ENCODE measurements around the gene OR2D3.
"Not testable (repeated sequence)": the region's sequence is repeated elsewhere in the genome, so short reads cannot be mapped to it uniquely, and the experiment has no call there.

OR2D3 gene

DNA sequence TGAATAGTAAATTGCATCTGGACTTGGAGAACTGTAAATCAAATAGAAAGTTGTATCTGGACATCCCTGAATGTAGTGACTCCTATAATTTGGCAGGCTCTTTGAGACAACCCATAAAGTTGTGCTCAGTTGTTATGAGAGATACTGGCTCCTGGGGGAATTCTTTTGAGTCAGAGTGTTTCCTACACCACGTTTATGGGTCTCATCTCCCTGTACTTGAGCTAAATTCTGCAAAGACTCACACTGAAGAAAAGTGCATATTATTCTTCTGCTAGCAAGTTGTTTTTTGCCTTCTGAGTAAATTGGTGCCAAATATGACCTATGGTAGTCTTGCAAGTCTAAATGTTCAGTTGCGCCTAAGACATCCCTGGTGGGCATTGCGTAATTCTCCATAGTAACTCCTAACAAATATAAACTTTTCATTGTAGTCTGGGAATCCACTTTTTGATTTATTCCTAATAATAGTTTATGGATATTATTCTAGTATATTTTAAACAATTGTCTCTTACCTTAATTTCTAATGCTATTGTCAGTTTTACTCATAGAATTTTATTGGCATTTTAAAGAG is 10.4 kb downstream of the OR2D3 start:
- no peak for DNase-seq

DNA sequence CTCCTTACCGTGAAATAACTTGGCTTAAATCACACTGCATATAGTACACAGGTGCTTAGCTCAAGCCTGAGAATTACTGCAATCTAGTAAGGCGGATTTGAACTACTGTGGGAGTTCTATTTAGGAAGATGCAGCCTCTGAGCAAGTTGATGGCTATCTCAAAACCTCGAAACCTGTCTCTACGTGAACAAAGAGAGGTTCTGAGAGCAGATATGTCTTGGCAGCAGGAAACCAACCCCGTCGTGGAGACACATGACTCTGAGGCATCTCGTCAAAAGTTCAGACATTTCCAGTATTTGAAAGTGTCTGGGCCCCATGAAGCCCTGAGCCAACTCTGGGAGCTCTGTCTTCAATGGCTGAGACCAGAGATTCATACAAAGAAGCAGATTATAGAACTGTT is 11.3 kb downstream of the OR2D3 start:
- no peak for DNase-seq

DNA sequence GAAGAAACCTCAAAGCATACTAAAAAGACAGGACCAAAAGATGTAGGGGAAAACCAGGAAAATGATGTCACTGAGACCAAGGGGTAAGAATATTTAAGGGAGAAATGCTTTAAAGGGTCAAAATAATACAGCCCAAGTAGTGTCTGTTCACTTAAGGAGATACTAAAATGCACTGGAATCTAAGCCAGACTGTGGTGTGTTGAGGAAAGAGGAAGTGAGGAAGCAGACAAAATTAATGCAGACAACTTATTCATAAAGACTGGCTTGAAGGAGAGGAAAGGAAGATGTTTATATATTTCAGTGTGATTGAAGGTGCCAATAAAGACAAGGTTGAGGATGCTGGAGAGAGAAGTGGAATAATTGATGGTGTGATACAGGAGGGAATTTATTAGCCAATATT is 21.2 kb downstream of the OR2D3 start:
- no peak for DNase-seq

DNA sequence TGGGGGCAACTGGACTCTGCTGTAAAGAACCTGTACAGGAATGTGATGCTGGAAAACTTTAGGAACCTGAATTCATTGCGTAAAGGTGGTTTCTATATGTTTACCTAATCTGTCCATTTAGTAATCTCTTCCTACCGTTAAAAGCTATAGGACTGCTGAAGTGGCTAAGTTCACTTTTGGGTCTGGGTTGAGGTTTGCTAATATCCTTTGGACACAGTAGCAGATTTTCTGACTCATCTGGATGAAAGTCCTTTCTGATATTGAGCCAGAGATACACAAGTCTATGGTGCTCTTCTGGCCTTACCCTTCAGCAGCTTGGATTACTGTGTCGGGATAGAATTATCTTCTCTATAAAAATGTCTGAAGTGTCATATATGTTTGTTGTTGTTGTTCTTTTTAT is 22.3 kb downstream of the OR2D3 start:
- no peak for DNase-seq

DNA sequence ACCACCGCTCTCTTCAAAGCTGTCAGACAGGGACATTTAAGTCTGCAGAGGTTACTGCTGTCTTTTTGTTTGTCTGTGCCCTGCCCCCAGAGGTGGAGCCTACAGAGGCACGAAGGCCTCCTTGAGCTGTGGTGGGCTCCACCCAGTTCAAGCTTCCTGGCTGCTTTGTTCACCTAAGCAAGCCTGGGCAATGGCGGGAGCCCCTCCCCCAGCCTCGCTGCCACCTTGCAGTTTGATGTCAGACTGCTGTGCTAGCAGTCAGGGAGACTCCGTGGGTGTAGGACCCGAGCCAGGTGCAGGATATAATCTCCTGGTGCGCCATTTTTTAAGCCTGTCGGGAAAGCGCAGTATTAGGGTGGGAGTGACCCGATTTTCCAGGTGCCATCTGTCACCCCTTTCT is 33.4 kb downstream of the OR2D3 start:
- DNase-seq: not testable (repeated sequence)

DNA sequence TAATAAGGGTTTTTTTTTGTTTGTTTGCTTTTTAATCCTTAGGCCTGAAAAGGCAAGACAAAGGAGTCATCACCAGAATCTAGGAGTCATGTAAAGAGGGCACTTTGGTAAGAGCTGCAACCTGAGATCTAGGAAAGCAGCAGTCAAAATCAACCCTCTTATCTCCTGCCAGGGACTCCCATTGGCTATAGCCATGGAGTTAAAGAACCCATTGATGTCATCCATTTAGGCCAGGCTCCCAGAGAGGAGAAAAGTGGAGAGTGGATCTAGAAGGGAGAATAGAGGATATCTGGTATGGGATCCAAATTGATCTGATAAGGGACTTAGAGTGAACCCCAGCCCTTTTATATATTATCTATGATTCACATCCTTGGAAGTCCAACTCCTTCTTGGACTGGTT is 41.3 kb downstream of the OR2D3 start:
- DNase-seq: no peak

DNA sequence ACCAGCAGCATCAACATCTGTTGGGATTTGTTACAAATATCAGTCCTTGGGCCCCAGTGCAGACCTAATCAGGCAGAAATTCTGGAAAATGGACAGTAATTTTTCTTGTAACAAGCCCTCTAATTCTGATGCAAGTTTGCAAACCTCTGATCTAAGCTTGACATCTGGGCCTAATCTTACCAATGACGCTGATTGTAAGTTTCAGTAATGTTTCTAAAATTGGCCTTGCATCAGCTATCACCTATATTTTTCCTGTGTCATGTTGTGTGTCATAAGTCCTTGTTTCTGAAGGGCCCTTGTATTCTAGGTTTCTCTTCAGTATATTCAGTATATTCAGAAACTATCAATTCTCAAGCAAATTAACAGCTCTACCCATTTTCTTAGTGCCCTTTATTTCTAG is 41.9 kb downstream of the OR2D3 start:
- no peak for DNase-seq

DNA sequence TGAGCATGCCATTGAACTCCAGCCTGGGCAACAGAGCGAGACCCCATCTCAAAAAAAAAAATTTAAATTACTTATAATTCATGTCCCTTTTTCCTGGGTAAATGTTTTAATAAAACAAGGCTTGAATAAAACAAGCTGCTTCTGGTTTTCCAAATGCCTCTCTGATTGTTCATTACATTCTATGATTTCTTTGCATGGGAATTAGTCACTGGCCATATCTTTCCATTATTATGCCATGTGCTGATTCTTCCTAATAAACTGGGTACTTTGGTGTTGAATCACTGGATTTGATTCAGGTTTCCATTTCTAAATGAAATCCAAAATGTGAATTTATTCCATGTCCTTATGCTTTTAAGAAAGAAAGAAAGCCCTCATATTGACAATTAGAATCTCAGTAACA is 48.0 kb downstream of the OR2D3 start:
- no peak for DNase-seq

DNA sequence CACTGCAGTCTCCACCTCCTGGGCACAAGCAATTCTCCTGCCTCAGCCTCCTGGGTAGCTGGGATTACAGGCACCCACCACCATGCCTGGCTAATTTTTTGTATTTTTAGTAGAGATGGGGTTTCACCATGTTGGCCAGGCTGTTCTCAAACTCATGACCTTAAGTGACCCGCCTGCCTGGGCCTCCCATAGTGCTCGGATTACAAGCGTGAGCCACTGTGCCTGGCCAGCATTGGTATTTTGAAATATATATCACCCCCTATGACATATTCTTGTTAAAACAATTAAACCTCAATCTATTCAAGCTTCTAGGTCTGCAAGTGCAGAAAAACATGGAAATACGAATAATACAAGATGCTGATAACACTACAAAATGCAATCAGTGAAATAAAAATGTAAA is 49.1 kb downstream of the OR2D3 start:
- not testable (repeated sequence) for DNase-seq

All from NCI-H2029 treated with DMSO at 0.1 percent for 48 hours (cell line).